DMS79 treated with DMSO at 0.1 percent for 48 hours (cell line): ENCODE data around the gene RPS23.
"Not testable (repeated sequence)": the region's sequence is repeated elsewhere in the genome, so short reads cannot be mapped to it uniquely, and the experiment has no call there.

Experiments
- DNase-seq: peaks from one replicate; lab custom pipeline; 2025; lab: John Stamatoyannopoulos, UW

Gene RPS23

DNA sequence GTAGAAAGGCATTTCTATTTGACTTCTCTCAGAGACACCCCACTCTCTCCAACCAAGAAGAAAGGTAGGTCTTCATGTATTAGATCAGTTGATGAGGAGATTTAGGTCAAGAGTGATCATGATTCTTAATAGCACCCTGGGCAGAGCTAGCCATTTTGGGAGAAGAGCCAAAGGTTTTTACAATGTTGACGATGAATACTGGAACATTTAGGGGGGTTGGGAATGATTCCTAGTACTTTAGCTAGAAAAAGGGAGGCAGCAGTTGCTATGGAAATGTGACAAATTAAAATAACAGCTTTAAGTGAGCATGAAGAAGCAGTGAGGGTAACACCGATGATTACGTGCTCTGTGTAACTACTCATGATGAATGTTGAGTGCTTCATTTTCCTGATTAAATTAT lies 9.5 kb upstream of the RPS23 start:
- DNase-seq, result no peak

DNA sequence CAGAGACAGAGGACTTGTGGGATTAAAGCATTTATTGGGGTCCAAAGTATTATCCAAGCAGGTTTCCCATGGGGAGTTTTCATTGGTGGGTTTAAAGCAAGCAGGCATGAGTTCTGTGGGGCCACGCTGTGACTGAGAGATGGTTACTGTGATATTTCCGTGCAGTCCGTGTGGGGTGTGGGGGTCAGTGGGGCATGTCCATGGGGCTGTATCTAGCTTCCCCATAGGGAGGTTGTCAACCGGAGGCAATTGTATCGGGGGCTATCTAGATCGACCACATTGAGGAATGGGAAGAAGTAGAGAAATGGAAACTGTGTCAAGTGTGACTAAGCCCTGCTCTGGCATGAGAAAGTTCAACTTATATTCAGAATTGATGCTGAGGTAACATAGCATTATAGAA lies 7.1 kb upstream of the RPS23 start:
- DNase-seq, result no peak

DNA sequence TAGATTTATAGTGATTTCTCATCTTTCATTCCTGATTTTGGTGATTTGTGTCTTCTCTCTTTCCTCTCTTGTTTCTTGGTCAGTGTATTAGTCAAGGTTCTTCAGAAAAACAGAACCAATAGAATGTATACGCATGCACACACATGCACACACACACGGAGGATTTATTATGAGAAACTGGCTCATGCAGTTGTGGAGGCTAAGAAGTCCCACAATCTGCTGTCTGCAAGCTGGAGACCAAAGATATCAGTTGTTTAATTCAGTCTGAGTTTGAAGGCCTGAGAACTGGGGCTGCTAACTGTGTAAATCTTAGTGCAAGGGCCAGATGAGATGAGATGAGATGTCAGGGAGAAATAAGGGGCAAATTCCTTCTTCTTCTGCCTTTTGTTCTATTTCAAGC lies 5.7 kb upstream of the RPS23 start:
- no peak for DNase-seq

DNA sequence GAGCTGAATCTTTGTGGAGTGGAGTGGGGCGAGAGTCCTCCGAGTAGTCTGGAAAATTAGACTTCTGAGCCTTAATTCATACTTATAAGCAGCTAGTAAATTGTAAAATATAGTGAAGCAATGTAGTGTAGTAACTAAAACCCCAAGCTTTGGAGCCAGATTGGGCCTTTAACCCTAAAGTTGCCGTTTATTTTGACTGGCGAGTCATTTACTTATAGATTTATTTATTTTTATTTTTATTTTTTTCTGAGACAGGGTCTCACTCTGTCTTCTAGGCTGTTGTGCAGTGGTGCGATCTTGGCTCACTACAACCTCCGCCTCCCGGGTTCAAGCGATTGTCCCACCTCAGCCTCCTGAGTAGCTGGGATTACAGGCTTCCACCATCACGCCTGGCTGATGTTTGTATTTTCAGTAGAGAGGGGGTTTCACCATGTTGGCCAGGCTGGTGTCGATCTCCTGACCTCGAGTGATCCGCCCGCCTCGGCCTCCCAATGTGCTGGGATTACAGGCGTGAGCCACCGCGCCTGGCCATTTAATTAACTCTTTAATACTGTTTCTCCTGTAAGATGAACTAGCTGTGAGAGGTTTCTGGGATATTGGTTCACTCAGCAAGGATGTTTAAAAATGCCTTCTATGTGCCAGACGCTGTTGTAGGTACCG lies 687 bp upstream of the RPS23 start:
- DNase-seq, result no peak

DNA sequence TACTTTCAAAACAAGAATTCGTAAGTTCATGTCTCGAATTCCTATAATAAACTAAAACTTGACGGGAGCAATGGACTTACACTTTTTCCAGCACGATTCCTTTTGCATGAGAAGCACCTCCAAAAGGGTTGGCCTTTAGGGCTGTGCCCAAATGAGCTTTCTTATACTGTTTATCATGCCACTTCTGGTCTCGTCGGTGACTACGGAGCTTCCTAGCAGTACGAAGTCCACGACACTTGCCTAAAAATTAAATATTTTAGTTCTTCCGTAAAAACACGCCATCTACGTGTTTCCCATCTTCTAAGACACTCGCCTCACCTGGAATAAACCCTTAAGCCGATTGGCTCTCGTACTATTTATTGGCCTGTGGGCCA lies 554 bp downstream of the RPS23 start:
- no peak for DNase-seq

DNA sequence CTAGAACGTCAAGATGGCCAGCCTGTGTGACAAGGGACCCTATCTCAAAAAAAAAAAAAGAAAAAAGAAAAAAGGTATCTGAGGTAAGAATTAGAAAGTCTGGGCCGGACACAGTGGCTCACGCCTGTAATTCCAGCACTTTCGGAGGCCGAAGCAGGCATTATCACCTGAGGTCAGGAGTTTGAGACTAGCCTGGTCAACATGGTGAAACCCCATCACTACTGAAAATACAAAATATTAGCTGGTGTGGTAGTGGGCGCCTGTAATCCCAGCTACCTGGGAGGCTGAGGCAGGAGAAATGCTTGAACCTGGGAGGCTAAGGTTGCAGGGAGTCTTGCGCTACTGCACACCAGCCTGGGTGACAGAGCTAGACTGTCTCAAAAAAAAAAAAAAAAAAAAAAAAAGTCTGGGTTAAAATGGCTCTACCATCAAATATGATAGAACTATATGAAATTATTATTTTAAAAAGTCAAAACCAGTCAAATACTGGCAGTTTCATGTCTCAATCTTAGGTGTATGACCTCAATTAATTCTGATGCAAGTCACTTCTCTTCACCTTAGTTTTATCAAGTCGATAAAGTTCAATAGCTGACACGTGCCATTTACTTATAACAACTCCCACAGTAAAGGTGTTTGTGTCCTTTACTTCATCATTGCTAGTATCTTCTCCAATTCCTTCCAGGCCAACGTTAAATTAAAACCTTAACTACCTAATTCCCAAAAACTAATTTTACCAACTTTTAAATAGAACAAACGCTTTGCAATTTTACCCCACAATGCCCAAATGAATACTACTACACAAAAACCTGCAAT lies 1.1 kb downstream of the RPS23 start:
- no peak for DNase-seq

DNA sequence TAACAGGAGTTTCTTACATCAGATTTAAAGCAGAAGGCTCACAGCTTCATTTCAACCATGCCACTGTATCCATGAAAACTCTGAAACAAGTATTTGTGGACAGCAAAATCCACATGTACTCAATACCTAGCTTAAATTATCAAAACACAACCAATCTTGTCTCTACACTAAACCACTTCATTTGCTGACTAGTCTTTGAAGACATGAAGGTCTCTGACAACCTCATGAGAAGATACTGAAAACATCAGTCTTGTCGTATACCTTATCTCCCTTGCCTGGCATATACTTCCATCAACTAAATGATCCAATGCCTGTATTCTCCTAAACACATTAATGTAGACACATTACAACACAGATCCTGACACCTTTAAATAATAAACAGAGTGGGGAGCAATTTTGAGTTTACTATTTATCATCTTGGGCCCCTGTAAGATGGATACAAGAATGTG lies 2.9 kb downstream of the RPS23 start:
- DNase-seq, result no peak

DNA sequence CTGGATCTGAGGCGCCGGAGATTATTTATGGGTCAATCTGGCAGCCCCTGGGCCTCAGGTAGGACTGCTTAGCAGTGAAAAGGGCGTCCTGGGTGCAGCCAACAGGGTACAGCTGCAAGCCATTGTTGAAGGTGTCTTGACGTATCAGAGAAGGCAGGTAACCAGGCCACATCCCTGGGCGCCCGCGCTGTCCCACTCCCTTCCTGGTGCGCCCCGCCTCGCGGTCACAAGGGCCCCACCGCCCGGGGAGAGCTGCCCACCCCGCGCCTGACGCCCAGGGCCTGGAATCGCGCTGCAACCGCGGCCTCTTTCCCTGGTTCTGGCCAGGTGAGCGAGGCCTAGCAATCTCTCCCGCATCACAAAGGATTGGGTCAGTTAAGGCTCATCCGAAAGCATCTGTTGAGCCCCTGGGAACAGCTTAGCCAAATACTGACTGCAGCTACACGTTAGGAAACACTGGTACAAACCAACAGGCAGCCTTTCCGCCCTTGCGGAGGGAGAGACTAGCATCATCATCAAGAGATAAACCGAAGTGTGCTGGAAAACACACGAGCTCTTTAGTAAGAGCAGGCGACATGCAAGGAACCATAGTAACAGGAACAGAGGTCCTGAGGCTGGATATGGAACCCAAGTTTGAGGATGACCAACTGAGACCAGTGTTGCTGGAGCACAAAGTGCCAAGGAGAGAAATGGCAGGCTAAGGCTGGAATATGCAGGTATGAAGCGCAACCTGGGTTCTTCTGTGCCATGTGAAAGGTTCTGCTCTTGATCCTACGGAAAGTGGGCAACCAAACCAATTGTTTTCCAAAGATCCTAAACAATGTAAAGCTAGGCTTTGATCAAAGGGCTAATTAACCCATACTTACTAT lies 3.6 kb downstream of the RPS23 start:
- DNase-seq, result no peak

DNA sequence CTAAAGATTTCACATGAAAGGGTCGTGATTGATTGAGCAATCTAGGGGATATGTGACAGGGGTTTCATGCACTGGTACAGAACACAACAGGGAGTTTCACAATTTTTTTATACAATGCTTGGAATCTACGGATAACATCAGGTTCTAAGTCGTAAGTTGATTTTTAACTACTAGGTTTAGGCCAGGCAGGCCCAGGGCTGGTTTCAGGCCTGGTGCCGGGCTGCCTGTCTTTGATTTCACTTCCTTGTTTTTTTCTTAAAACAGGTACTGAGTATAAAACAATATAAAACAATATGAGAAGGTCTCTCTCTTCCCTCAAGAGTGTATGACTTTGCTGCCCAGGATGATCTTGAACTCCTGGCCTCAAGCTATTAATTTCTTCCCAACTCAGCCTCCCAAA lies 4.7 kb downstream of the RPS23 start:
- DNase-seq, result not testable (repeated sequence)

DNA sequence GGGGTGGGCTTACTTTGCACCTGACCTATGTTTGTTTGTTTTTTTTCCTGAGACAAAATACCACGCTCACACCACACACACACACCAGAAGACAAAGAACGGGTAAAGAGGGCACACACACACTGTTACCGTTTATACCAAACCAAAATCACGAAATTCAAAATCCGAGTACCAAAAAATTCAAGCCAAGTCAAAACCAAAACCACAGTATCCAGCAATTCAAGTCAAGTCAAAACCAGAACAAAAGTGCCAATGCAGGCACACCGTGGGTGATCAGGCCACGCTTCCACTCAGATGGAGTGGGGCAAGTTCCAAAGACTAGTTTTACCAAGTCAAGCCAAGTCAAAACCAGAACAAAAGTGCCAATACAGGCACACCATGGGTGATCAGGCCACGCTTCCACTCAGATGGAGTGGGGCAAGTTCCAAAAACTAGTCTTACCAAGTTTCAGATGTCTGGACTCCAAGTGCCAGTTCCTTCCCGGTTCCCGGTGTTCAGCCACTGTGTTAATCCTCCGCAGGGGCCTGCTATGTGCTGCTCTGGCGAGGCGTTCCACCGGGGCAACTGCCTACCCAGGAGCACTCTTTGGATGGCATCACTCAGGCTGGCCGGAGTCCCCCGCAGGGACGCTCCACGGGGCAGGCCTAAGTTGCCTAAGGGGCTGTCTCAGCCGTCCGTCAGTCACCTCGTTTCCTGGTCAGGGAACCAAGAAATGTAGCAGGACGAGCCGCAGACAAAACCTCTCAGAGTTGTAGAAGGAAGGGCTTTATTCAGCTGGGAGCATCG lies 5.4 kb downstream of the RPS23 start:
- not testable (repeated sequence) for DNase-seq

DNA sequence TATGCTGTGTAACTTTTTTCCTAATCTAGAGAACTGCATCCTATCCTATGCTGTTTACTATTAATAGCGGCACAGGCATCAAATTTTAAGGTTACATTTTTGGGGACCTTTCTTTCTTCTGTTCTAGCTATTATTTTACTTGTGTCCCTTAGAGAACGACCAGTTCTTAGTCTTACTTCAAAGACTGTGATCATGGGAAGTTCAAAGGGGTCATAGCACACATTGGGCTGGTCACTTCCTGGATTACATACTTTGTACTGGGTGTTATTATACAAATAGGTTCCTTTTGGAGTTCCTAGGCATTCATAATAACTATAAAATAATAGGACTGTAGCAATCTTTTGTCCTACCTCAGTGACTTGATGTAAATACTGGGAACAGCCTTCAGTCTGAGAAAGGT lies 8.8 kb downstream of the RPS23 start:
- not testable (repeated sequence) for DNase-seq

DNA sequence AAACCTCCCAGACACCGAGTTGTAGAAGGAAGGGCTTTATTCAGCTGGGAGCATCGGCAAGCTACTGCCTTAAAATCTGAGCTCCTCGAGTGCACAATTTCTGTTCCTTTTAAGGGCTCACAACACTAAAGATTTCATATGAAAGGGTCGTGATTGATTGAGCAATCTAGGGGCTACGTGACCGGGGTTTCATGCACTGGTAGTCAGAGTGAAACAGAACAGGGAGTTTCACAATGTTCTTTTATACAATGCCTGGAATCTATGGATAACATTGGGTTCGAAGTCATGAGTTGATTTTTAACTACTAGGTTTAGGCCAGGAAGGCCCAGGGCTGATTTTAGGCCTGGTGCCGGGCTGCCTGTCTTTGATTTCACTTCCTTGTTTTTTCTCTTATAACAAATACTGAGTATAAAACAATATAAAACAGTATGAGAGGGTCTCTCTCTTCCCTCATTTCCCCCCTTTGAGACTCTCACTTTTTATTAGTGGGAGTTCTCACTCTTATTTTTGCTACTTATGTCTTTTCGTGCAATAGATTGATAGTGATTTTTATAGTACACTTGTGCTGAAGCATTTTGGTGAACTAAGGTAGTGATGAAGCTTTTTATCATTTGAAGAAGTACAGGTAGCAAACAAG lies 10.7 kb downstream of the RPS23 start:
- not testable (repeated sequence) for DNase-seq

DNA sequence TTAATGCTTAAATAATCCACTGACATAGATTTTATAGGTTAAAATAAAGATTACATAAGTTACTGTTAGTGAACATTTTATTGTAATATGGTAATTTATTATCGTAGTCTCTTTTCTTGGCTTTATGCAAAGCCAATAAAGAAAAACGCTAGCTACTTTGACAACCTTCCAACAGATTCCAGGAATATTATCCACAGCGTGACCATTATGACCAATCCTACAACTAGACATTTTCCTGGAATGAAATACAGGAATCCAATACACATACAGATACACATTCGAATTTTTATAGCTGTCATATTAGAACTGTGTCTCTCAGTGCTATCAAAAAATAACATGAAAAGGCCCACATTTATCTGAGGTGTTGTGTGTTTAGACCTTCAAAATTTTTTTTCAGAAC lies 13.1 kb downstream of the RPS23 start:
- DNase-seq, result no peak

DNA sequence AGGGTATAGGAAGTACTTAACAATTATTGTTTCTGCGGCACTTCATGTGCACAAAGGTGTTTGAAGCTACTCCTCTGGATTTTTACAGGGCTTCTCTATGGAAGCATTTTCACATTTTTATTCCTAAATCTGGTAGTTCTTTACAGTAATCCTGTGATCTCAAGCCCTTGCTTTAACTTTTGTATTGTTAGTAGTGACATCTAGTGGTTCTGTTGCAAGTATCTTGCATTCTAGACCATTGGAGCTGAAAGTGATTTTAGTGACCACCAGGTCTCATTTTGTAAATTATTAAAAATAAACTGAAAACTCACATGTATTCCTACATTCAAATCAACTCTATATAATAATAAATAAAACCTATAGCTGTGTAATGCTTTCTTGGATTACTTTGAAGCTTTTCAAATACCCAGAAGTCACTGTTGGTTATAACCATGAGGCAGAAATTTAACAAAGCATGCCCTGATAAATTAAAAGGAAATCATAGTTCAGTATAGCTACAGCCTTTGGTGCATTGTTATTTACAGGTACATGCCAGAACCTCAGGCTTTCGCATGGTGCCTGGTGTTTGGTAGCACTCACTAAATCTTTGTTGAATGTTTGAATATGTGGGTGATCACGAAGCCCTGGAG lies 18.9 kb downstream of the RPS23 start:
- DNase-seq, result no peak

DNA sequence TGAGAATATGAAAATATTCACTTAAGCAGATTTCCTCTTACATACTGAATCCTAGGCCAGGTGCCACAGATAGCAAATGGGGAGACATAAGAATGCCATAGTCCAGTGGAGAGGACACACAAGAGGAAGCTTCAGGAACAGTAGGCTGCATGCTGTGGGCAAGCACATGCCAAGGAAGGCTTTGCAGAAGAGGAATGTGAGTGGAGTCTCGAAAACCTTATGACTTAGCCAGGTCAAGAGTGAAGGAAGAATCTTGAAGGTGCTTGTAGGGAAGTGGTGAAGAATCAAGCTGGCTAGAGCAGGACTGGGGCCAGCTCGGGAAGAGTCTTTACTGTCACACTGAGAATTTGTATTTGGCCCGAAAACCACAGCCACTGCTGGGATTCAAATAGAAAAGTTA lies 20.4 kb downstream of the RPS23 start:
- no peak for DNase-seq

DNA sequence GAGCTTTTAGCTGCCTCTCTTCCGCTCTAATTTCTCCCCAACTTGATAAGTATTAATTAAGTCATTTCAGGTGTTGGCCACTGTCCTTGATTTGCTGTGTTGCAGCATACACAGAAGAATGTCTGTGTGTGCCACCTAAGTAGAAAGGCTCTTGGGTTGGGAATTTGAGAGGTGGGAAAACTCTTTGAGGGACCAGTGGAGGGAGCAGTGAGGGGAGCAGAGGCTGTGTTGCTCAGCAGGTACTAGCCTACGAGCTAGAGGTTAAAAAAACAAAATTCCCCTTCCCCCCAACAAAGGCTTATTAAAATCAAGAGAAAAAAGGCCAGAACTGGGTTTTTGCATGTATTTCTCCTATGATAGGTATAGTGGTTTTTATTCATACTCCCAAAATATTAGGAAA lies 20.9 kb downstream of the RPS23 start:
- no peak for DNase-seq

DNA sequence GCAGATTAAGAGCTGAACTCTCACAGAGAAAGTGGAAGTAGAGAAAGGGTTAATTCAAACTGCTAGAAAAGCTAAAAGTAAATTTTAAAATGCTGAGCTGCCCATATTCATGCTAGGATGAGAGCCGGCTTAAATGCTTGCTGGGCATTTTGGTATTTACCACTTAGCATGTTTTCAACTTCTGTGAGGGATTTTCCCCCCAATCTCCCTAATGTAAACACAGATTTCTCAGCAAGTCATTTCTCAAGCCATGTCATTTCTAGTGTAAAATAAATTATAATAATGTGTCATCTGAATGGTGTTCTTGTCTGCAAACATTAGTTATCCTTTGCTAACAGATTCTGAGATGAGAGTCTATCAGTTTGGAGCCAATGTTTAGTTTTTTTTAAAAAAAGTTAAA lies 22.3 kb downstream of the RPS23 start:
- no peak for DNase-seq

DNA sequence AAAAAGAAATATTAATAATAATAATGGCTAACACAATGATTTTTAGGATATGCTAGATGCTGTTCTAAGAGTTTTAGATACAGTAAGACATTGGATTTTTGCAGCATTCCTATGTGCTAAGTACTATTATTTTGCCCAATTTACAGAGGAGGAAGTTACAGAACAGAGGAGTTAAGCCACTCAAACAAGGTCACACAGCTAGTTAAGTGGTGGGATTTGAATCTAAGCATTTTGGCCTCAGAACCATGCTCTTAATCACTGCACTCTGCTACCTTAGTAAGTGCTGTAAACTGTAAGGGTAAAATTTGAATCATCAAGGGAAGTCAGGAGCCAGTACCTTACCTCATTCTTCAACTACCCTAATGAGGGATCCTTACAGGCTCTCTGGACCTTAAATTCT lies 25.4 kb downstream of the RPS23 start:
- no peak for DNase-seq

DNA sequence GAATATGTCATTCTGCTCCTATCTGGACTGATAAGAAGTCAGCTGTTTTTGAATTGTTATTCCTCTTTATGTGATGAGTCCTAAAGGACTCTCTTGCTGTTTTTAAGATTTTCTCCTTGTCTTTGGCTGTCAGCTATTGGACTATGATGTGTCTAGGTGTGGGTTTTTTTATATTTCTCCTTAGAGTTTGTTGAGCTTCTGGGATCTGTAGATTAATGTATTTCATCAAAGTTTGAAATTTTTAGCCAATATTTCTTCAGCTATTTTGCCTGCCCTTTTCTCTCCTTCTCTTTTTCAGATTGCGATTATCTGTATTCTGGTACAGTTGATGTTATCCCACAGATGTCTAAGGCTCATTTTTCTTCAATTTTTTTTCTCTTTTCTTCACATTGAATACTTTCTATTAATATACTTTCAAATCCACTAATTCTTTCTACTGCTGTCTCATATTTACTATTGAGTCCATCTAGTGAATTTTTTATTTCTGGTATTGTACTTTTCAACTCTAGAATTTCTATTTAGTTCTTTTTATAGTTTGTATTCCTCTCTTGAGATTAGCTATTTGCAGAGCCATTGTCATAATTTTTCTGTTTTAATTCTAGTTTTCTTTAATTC lies 31.1 kb downstream of the RPS23 start:
- no peak for DNase-seq

DNA sequence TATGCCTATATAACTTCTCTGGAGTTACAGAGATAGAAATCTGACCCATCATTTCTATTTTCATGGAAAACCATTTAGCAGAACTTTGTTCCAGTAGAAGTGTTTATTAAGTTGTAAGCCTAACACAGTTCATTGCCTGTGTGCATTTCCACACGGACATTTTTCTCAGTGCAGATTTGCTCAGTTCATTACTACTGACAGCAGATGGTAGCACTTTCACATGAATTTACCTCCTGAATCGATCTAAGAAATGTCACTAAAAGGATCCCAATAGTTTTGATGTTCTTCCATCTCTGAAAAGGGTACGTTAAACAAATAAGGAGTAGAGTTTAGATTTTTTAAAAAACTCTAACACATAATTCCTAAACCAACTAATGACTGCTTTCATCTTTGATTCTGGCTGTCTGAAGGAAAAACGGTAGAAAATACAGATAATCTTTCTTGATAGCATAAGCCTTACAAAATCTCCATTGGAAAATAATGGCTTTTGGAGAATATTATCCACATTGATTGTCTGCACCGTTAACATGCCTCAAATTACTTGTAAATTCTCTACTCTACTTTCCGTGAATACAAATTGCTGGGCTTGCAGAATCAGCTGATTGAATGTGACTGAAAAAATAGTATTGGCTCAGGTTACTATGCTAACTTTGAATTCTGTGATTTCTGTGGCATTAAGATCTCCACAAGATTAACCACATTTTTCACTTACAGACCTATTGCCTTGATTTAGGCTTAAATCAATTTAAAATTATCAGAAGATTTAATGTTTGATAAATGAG lies 33.1 kb downstream of the RPS23 start:
- no peak for DNase-seq
